Vagina (tissue), 2 donors: ENCODE results near the gene RTCB.

Experiments
- POLR2A ChIP-seq, 2 donors: fragments of 450-650 bp; IDR thresholded peaks; one replicate each; pipeline ENCODE4 v1.6.1; 2017; ENCODE audit warnings: antibody characterized with exemption in 2 of 2, mild to moderate bottlenecking in 2 of 2, moderate library complexity in 2 of 2
- TF ChIP-seq, protein P1 (sequence below), 3 experiments: fragments of 450-650 bp in 2 of 3; fragments of 200-600 bp in 1 of 3; sonication (generic) in 1 of 3; IDR thresholded peaks; one replicate each; pipeline ENCODE4 v1.5.1; 2017 to 2019; ENCODE audit warnings: antibody characterized with exemption in 3 of 3, mild to moderate bottlenecking in 2 of 3, moderate library complexity in 2 of 3

DNA sequence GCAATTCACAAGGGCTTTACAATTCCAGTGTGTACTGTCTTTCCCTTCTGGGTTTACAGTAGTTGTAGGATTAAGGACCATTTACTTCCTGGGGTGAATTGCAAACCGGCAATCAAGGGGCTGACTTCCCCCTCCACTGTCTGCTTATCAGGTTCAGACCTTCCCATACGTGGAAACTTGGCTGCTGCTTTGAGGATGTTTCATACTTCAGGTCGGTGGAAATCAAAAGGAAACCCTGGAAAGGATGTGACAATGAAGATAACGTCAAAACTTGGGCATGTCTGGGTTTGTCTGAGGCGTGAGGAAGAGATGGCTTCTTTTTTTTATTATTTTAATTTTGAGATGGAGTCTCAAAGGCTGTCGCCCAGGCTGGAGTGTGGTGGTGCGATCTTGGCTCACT, 2.1 kb upstream of the RTCB start:
- TF ChIP-seq, protein P1, sequence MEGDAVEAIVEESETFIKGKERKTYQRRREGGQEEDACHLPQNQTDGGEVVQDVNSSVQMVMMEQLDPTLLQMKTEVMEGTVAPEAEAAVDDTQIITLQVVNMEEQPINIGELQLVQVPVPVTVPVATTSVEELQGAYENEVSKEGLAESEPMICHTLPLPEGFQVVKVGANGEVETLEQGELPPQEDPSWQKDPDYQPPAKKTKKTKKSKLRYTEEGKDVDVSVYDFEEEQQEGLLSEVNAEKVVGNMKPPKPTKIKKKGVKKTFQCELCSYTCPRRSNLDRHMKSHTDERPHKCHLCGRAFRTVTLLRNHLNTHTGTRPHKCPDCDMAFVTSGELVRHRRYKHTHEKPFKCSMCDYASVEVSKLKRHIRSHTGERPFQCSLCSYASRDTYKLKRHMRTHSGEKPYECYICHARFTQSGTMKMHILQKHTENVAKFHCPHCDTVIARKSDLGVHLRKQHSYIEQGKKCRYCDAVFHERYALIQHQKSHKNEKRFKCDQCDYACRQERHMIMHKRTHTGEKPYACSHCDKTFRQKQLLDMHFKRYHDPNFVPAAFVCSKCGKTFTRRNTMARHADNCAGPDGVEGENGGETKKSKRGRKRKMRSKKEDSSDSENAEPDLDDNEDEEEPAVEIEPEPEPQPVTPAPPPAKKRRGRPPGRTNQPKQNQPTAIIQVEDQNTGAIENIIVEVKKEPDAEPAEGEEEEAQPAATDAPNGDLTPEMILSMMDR (IDR thresholded peaks at IDR 0.05): no peak
- TF ChIP-seq POLR2A (IDR thresholded peaks at IDR 0.05): no peak
